Midbrain (tissue), 1 donor: ENCODE data around the gene STPG3.

Experiments
- DNase-seq: peaks from one replicate; lab custom pipeline; 2025; lab: John Stamatoyannopoulos, UW

The STPG3 gene

DNA sequence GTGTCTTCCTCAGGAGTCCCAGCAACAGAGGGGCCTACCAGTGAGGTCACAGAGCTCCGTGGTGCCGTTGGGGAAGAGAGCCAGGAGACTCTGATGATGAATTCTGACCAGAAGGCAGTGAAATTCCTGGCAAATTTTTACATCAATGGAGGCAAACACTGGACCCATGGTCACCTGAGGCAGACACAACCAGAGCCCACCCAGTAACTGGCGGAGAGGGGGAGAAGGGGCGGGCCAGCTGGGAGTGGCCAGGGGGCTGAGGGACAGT lies at the start of gene STPG3:
Gene STPG3 (plus strand): TSS at position 93 of the 268 bp plus-strand sequence. CDS start 1 bp downstream, at position 94.
- no peak for DNase-seq

DNA sequence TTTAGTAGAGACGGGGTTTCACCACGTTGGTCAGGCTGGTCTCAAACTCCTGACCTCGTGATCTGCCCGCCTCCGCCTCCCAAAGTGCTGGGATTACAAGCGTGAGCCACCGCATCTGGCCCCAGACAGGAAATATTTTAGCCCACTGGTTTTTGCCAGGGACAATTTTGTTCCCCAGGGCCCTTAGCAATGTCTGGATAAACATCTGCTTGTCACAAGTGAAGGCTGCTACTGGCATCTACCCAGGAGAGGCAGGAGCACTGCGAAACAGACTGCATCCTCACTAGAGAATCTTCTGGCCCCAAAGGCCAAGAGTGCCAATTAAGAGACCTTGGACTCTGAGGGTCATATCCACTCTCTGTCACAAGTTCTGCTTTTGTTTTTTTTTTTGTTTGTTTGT lies 48.1 kb upstream of the STPG3 start:
- no peak for DNase-seq

DNA sequence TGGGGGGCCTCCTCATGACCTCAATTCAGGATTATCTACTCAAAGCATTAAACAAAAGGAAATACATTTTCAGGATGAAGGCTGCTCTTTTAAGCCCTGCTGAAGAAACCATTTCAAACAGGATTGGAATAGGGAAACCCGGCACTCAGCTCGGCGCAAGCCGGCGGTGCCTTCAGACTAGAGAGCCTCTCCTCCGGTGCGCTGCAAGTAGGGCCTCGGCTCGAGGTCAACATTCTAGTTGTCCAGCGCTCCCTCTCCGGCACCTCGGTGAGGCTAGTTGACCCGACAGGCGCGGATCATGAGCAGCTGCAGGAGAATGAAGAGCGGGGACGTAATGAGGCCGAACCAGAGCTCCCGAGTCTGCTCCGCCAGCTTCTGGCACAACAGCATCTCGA lies 46.4 kb upstream of the STPG3 start:
- DNase-seq = no peak

DNA sequence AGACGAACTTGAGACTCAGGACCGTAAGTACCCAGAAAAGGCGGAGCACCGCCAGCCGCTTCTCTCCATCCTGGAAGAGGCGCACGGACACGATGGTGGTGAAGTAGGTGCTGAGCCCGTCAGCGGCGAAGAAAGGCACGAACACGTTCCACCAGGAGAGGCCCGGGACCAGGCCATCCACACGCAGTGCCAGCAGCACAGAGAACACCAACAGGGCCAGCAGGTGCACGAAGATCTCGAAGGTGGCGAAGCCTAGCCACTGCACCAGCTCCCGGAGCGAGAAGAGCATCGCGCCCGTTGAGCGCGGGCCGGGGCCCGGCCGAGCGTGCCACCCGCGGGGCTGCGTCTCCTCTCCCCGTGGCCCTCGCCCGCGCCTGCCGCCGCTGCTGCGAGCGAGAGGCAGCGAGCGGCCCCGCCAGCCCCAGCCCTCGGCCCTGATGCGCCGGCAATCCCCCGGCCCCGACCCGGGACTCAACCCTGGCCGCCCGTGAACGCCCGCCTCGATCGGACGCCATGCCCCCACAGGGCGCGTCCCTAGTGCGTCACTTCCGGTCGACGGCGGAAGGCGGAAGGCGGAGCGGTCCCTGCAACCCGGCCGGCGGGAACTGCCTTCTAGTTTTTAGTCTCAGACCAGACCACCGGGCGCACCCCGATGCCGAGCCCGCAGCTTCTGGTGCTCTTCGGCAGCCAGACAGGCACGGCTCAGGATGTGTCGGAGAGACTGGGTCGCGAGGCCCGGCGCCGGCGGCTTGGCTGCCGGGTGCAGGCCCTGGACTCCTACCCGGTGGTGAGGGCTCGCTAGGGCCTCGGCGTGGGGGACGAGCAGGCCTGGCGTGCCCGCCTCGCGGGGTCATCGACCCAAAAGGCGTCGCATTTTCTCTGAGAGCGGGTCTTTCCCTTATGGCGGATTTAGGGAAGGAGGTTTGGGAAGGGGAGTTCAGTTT lies 45.7 kb upstream of the STPG3 start, which contains the start of the genes NDOR1 and TMEM203:
Gene NDOR1 (plus strand): TSS at position 575 of the 944 bp plus-strand sequence. CDS start 78 bp downstream, at position 653.
Gene TMEM203 (minus strand): TSS at position 523 of the 944 bp plus-strand sequence. CDS start 234 bp downstream, at position 289.
- peak; percentile 94 for DNase-seq

DNA sequence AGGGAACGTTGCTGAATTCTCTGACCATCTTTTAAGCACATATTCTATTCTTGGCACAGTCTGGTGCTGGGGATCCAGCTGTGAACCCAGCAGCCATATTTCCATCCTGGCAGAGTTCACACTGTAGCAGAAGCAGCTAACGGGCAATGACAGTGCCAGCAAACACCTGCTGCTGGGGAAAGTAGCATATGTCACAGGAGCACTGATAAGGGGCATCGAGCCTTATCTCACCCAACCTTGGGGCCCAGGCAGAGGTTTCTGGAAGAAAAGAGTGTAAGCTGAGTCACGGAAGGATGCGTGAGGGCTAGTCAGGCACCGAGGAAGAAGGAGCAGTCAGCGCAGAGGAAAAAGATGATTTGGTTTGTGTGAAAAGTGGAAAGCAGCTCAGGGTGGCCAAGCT lies 44.5 kb upstream of the STPG3 start:
- no peak for DNase-seq

DNA sequence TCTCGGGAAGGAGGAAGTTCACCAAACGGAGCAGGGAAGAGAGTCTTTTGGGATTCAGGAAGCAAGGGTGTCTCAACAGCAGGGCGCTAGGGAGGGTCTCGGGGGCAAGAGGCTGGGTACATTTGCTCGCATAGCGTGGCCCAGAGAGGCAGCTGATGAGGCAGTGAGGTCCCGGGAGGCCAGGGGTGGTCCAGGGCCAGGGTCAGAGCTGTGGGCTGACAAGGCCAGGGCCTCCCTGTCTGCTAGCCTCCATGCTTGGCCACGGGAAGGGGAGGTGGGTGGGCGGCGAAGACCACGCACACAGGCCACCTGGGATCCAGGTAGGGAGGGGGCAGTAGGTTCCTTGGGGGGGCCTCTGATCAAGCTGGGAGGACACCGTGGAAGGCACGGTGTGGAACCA lies 39.6 kb upstream of the STPG3 start:
- no peak for DNase-seq

DNA sequence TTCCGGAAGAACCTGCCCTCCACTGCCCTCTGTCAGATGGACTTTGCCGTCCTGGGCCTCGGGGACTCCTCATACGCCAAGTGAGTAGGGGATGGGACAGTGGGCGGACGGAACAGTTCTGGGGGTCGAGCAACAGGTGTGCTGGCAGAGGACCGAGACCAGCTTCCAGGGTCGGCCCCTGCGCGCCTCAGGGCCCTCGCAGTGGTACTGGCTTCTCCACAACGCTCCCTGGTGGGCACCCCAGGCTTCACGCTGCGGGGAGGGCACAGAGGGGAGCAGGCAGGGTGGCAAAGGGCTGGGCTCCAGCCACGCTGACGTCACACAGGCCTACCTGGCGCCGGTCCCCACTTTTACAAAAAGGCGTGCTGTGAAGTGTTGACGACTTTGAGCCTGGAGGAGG lies 38.6 kb upstream of the STPG3 start:
- DNase-seq = no peak

DNA sequence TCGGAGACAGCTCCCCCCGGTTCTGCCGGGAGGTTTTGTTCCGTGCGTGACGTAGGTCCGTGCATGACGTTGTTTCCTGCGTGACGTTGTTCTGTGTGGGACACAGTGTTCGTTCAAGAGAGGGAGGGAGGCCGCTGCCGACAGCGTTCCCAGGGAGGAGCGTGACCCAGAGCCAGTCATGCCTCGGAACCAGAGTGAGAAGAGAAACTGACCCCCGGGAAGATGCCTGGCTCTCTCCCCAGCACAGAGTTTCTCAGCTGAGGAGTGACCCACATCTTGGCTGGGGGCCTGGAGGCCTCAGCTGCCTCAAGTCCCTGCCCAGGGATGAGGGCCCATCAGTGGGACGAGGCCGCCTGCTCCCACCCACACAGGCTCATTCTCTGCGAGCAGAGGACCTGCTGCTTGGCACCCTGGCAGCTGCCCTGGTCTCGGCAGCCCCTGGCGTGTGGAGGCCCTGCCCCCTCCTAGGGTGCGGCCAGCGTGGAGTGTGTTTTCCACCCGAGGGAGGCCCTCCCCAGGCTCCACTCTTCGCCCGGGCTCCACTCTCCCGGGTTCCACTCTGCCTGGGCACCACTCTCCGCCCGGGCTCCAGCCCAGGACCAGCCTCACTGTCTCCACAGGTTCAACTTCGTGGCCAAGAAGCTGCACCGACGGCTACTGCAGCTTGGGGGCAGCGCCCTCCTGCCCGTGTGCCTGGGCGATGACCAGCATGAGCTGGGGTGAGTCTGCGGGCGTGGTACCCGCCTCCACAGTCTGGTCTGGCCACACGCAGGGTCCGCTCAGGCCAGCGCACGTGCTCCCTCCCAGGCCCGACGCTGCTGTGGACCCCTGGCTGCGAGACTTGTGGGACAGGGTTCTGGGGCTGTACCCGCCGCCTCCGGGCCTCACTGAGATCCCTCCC lies 37.7 kb upstream of the STPG3 start:
- DNase-seq = peak; percentile 33

DNA sequence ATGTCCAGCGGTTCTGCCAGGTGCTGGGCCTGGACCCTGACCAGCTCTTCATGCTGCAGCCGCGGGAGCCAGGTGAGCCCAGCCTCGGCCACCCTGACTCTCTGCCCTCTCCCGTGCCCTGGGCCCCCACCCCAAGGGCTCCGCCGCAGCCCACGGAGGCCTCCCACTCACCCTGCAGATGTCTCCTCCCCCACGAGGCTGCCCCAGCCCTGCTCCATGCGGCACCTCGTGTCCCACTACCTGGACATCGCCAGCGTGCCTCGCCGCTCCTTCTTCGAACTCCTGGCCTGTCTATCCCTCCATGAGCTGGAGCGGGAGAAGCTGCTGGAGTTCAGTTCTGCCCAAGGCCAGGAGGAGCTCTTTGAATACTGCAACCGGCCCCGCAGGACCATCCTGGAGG lies 36.5 kb upstream of the STPG3 start:
- no peak for DNase-seq

GRCh38 chr9:137215196-137215986 lies 35.7 kb upstream of the STPG3 start:
- DNase-seq = no peak

GRCh38 chr9:137216188-137216965 lies 34.7 kb upstream of the STPG3 start:
- DNase-seq = no peak

DNA sequence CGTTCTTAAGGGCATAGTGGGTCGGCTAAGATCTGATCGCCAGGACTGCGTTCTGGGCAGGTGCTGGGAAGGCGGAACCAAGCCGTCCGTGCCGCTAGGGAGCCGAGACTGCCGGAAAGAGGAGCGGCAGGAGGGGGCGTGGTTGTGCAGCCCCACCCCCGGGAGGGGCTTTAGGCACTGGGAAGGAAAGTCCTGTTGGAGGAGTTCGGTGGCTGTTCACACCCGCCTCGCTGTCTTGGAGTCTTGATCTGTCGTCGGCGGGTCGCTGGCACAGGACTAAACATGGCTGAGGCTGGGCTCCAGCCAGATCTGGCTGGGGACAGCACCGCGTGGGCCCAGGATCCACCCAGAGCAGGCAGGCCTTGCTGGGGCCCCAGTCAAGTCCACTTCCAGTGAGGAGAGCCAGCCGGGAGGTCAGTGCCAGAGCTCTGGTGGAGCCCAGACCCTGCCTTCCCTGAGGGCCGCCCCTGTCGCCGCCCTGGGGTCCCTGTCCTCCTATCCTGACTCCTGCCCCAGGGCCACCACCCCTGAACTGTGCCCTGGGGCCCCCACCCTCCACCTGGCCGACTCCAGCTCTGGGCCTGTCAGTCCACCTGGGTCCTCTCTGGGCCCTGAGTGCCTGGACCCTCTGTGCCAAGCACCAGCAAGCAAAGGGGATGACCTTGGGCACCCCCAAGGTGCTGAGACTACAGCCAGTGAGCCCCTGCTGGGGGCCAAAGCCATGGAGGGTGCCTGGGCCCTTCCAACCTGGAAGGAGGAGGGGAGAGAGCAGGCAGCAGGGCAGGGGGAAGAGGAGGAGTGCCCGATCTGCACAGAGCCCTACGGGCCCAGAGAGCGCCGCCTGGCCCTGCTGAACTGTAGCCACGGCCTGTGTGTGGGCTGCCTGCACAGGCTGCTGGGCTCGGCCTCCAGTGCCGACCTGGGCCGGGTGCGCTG lies 33.5 kb upstream of the STPG3 start:
- DNase-seq = no peak

GRCh38 chr9:137218212-137218753 lies 32.8 kb upstream of the STPG3 start:
- DNase-seq = no peak

DNA sequence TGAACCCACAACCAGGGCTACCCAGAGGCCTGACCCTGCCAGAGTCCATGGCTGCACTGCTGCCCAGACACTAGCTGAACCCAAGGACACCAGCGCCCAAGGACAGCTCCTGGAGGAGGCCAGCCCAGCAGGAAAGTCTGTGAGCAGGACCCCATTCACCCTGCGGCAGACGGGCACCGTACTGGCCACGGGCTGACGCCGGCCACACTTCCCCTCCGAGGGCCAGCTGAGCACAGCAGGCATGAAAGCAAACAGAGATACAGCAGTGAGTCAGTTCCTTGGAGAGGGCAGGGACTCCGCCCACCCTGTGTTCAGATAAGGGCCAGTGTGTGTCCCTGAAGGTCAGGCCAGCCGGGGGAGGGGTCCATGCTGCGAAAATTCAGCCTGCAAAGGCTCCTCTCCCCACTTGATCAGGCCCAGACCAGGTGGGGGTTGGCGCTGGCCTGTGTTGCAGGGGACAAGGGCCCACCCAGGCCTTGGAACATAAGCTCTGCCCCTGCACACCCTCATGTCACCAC lies 32.3 kb upstream of the STPG3 start:
- no peak for DNase-seq

GRCh38 chr9:137219757-137220316 lies 31.2 kb upstream of the STPG3 start:
- no peak for DNase-seq

DNA sequence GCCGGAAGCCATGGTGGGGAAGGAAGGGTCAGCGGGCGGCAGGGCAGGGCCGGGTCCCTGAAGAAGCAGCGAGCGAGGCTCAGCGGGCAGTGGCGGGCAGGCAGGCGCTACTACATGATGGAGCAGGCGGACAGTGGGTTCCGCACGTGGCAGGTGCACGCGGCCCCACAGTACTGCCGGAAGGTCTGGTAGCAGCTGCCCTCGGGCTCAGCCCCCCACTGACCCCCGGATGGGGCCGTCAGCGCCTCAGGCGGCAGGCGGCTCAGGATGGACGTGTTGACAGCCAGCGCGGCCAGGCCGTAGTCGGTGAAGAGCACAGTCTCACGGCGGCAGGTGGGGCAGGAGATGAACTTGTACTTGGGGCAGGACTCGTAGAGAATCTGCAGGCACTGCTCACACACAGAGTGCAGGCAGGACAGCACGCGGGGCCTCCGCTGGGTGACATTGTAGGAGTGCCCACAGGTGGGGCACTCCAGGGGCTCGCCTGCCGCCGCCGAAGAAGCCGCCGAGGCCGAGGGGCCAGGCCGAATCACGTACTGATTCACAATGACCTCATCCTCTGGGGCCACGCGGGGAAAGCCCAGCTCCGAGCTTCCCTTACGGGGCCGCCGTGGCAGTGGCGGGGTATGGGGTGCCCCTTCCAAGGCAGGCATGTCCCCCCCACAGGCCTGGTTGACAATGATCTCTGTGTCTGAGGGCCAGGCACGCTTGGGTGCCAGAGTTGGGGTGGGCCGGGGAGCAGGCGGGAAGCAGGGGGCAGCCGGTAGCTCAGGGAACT lies 30.6 kb upstream of the STPG3 start:
- DNase-seq = no peak

GRCh38 chr9:137221095-137221505 lies 30.0 kb upstream of the STPG3 start:
- no peak for DNase-seq

- no peak for DNase-seq
Observed at GRCh38 chr9:137221506-137222111, 29.5 kb upstream of the STPG3 start.
